C4-2B (cell line): Measurements from ENCODE around the gene ADGRG6.

Experiments used
- ZFX ChIP-seq: fragments of 450-650 bp; IDR thresholded peaks from 2 replicates; pipeline ENCODE4 v1.6.1; 2017
- TF ChIP-seq, protein P1 (sequence below): fragments of 450-650 bp; conservative IDR thresholded peaks from 2 replicates; pipeline ENCODE4 v1.5.1; 2017; ENCODE audit warnings: mild to moderate bottlenecking

DNA sequence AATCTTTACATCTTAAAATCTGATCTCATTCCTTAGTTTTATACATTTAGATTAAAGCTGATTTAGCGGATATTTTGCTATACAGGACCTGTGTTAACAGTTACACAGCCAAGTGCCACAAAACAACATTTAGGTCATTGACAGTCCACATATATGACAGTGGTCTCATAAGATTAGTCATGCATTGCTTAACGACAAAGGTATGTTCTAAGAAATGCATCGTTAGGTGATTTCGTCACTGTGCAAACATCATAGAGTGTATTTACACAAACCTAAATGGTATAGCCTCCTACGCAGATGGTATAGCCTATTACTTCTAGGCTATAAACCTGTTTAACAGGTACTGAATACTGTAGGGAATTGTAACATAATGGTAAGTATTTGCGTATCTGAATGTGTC is 21.6 kb downstream of the ADGRG6 start:
- TF ChIP-seq, protein P1, sequence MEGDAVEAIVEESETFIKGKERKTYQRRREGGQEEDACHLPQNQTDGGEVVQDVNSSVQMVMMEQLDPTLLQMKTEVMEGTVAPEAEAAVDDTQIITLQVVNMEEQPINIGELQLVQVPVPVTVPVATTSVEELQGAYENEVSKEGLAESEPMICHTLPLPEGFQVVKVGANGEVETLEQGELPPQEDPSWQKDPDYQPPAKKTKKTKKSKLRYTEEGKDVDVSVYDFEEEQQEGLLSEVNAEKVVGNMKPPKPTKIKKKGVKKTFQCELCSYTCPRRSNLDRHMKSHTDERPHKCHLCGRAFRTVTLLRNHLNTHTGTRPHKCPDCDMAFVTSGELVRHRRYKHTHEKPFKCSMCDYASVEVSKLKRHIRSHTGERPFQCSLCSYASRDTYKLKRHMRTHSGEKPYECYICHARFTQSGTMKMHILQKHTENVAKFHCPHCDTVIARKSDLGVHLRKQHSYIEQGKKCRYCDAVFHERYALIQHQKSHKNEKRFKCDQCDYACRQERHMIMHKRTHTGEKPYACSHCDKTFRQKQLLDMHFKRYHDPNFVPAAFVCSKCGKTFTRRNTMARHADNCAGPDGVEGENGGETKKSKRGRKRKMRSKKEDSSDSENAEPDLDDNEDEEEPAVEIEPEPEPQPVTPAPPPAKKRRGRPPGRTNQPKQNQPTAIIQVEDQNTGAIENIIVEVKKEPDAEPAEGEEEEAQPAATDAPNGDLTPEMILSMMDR, result no peak
- TF ChIP-seq ZFX, result no peak
